ENCODE measurements around the gene USE1.

Gene USE1

DNA sequence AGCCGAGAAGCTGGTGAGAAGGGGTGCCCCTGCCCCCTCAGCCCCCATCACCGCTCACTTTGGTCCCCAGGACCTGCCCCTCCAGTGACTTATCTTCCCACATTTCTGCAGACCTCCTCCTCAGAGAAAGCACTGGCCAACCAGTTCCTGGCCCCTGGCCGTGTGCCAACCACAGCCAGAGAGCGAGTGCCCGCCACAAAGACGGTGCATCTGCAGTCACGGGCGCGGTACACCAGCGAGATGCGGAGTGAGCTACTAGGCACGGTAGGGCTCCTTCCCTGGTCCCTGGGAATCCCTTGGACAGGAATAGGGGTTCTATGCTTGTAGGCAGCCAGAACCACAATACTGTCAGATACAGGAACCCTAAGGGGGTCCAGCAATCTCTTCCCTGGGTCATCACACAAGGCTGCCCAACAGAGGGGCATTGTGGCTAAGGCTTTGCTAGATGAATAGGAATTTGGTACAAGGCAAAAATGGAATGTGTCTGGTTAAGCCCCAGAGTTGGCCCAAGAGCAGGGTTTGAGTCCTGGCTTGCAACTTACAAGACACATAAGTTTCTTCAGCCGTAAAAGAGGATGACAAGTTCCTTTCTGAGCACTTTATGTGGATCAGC lies 1.0 kb downstream of the USE1 start:
- Histone ChIP-seq H2BK15ac (replicated peaks; ENCODE audit: low read depth) (no peak overlapping the region), H3K27ac (ENCODE audit: low read depth, low read length) (no peak overlapping the region), H2BK5ac (ENCODE audit: low read length) (no peak overlapping the region), H3K79me1 (ENCODE audit: low read length) (no peaks in the 10 kb centered on the region), H3K23ac (ENCODE audit: low read length) (no peak overlapping the region), H2BK120ac (ENCODE audit: low read depth, low read length) (no peak overlapping the region), H3K4me3 (ENCODE audit: low read length) (no peak overlapping the region), H4K8ac (ENCODE audit: low read depth, low read length) (no peak overlapping the region), H3K36me3 (ENCODE audit: control insufficient read depth, insufficient read depth, low read length) (no peaks in the 10 kb centered on the region), H3K27me3 (ENCODE audit: insufficient read depth, low read length, poor library complexity) (no peaks in the 10 kb centered on the region), H3K9ac (ENCODE audit: low read length) (peak overlapping the region; percentile 7), H3K18ac (ENCODE audit: low read length) (no peak overlapping the region), H3K4ac (ENCODE audit: low read depth, low read length) (no peak overlapping the region), H4K5ac (ENCODE audit: low read length) (no peak overlapping the region), H3K4me2 (ENCODE audit: low read length) (peak overlapping the region; percentile 18), H3K4me1 (ENCODE audit: control insufficient read depth, low read depth, low read length) (peaks cover 3% of the 10 kb centered on the region), H2AK5ac (ENCODE audit: low read length) (no peak overlapping the region), H3K79me2 (ENCODE audit: control insufficient read depth, insufficient read depth, low read length) (no peaks in the 10 kb centered on the region), H3K56ac (ENCODE audit: low read length) (peak overlapping the region; percentile 58)
- WGBS (ENCODE audit: extremely low coverage, insufficient coverage, low lambda C conversion rate) = no CpG with 5 or more reads among the region's 13 CpGs
- no peak for DNase-seq

- no peaks in the 10 kb centered on the region for H3K36me3 ChIP-seq (ENCODE audit: control insufficient read depth, insufficient read depth, low read length)
- H3K56ac ChIP-seq (ENCODE audit: low read length) = no peak overlapping the region
- WGBS (ENCODE audit: extremely low coverage, insufficient coverage, low lambda C conversion rate) = no CpG with 5 or more reads among the region's 8 CpGs
- H4K8ac ChIP-seq (ENCODE audit: low read depth, low read length) = no peak overlapping the region
- no peak for DNase-seq
- no peaks in the 10 kb centered on the region for H3K27me3 ChIP-seq (ENCODE audit: insufficient read depth, low read length, poor library complexity)
- no peak overlapping the region for H3K27ac ChIP-seq (ENCODE audit: low read depth, low read length)
- no peak overlapping the region for H3K4me2 ChIP-seq (ENCODE audit: low read length)
- no peak overlapping the region for H3K9ac ChIP-seq (ENCODE audit: low read length)
- H3K4ac ChIP-seq (ENCODE audit: low read depth, low read length) = no peak overlapping the region
- H2AK5ac ChIP-seq (ENCODE audit: low read length) = no peak overlapping the region
- H3K4me1 ChIP-seq (ENCODE audit: control insufficient read depth, low read depth, low read length) = peaks cover 3% of the 10 kb centered on the region
- no peak overlapping the region for H2BK15ac ChIP-seq (replicated peaks; ENCODE audit: low read depth)
- H3K23ac ChIP-seq (ENCODE audit: low read length) = no peak overlapping the region
- no peaks in the 10 kb centered on the region for H3K79me1 ChIP-seq (ENCODE audit: low read length)
- H3K79me2 ChIP-seq (ENCODE audit: control insufficient read depth, insufficient read depth, low read length) = no peaks in the 10 kb centered on the region
- H3K4me3 ChIP-seq (ENCODE audit: low read length) = no peak overlapping the region
- no peak overlapping the region for H2BK5ac ChIP-seq (ENCODE audit: low read length)
- no peak overlapping the region for H4K5ac ChIP-seq (ENCODE audit: low read length)
- no peak overlapping the region for H3K18ac ChIP-seq (ENCODE audit: low read length)
- H2BK120ac ChIP-seq (ENCODE audit: low read depth, low read length) = no peak overlapping the region
These were observed 4.1 kb downstream of the USE1 start for GRCh38 chr19:17219286-17219685.

DNA sequence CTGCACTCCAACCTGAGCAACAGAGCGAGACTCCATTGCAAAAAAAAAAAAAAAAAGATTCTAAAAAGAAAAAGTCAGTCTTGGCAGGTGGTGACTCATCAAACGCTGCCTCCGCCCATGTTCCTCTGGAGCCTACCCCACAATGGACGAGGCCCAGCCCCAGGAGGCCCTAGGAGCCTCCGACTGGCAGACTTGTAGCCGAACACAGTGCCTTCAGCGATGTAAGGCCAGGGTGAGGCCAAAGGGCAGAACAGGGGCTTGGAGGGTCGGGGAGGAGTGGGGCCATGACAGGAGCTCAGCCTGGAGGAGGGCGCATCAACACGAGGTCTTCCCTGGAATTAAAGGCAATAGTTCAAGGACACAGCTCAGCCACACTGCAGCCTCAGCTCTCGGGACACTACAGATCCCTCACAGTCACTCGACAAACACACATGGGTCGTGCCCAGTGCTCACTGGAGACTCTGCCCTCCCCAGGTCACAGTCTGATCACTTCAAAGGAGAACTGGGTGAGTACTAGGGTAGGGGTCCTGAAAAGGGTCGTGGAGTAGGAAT lies 5.1 kb downstream of the USE1 start:
- no peak overlapping the region for H3K4ac ChIP-seq (ENCODE audit: low read depth, low read length)
- no peaks in the 10 kb centered on the region for H3K4me1 ChIP-seq (ENCODE audit: control insufficient read depth, low read depth, low read length)
- no peak overlapping the region for H2BK5ac ChIP-seq (ENCODE audit: low read length)
- H3K79me2 ChIP-seq (ENCODE audit: control insufficient read depth, insufficient read depth, low read length) = no peaks in the 10 kb centered on the region
- no peak overlapping the region for H4K5ac ChIP-seq (ENCODE audit: low read length)
- no peak overlapping the region for H3K56ac ChIP-seq (ENCODE audit: low read length)
- H3K36me3 ChIP-seq (ENCODE audit: control insufficient read depth, insufficient read depth, low read length) = no peaks in the 10 kb centered on the region
- no peak overlapping the region for H3K23ac ChIP-seq (ENCODE audit: low read length)
- H3K27ac ChIP-seq (ENCODE audit: low read depth, low read length) = no peak overlapping the region
- H2AK5ac ChIP-seq (ENCODE audit: low read length) = no peak overlapping the region
- no peak overlapping the region for H3K18ac ChIP-seq (ENCODE audit: low read length)
- no peak overlapping the region for H3K9ac ChIP-seq (ENCODE audit: low read length)
- no CpG with 5 or more reads among the region's 14 CpGs for WGBS (ENCODE audit: extremely low coverage, insufficient coverage, low lambda C conversion rate)
- no peak overlapping the region for H3K4me2 ChIP-seq (ENCODE audit: low read length)
- no peak for DNase-seq
- H3K79me1 ChIP-seq (ENCODE audit: low read length) = no peaks in the 10 kb centered on the region
- H3K4me3 ChIP-seq (ENCODE audit: low read length) = no peak overlapping the region
- no peak overlapping the region for H2BK120ac ChIP-seq (ENCODE audit: low read depth, low read length)
- H4K8ac ChIP-seq (ENCODE audit: low read depth, low read length) = no peak overlapping the region
- no peak overlapping the region for H2BK15ac ChIP-seq (replicated peaks; ENCODE audit: low read depth)
- no peaks in the 10 kb centered on the region for H3K27me3 ChIP-seq (ENCODE audit: insufficient read depth, low read length, poor library complexity)

DNA sequence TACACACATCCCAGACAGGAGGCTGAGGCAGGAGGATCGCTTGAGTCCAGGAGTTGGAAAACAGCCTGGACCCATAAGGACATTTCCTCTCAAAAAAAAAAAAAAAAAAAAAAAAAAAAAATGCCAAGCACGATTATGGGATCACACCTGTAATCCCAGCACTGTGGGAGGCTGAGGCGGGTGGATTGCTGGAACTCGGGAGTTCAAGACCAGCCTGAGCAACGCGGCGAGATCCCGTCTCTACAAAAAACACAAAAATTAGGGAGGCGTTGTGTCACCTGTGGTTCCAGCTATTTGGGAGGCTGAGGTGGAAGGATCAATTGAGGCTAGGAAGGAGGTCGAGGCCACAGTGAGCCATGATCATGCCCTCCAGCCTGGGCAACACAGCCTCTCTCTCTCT lies 9.9 kb downstream of the USE1 start:
- no CpG with 5 or more reads among the region's 10 CpGs for WGBS (ENCODE audit: extremely low coverage, insufficient coverage, low lambda C conversion rate)
- Histone ChIP-seq H4K8ac (ENCODE audit: low read depth, low read length) (no peak overlapping the region), H3K4me1 (ENCODE audit: control insufficient read depth, low read depth, low read length) (no peaks in the 10 kb centered on the region), H3K36me3 (ENCODE audit: control insufficient read depth, insufficient read depth, low read length) (peaks cover 3% of the 10 kb centered on the region), H3K4me3 (ENCODE audit: low read length) (no peak overlapping the region), H3K4me2 (ENCODE audit: low read length) (no peak overlapping the region), H4K5ac (ENCODE audit: low read length) (no peak overlapping the region), H3K23ac (ENCODE audit: low read length) (no peak overlapping the region), H3K79me1 (ENCODE audit: low read length) (no peaks in the 10 kb centered on the region), H2BK120ac (ENCODE audit: low read depth, low read length) (no peak overlapping the region), H3K9ac (ENCODE audit: low read length) (no peak overlapping the region), H2BK5ac (ENCODE audit: low read length) (no peak overlapping the region), H2AK5ac (ENCODE audit: low read length) (no peak overlapping the region), H3K79me2 (ENCODE audit: control insufficient read depth, insufficient read depth, low read length) (no peaks in the 10 kb centered on the region), H3K27ac (ENCODE audit: low read depth, low read length) (no peak overlapping the region), H2BK15ac (replicated peaks; ENCODE audit: low read depth) (no peak overlapping the region), H3K27me3 (ENCODE audit: insufficient read depth, low read length, poor library complexity) (no peaks in the 10 kb centered on the region), H3K18ac (ENCODE audit: low read length) (no peak overlapping the region), H3K56ac (ENCODE audit: low read length) (no peak overlapping the region), H3K4ac (ENCODE audit: low read depth, low read length) (no peak overlapping the region)
- DNase-seq = no peak

DNA sequence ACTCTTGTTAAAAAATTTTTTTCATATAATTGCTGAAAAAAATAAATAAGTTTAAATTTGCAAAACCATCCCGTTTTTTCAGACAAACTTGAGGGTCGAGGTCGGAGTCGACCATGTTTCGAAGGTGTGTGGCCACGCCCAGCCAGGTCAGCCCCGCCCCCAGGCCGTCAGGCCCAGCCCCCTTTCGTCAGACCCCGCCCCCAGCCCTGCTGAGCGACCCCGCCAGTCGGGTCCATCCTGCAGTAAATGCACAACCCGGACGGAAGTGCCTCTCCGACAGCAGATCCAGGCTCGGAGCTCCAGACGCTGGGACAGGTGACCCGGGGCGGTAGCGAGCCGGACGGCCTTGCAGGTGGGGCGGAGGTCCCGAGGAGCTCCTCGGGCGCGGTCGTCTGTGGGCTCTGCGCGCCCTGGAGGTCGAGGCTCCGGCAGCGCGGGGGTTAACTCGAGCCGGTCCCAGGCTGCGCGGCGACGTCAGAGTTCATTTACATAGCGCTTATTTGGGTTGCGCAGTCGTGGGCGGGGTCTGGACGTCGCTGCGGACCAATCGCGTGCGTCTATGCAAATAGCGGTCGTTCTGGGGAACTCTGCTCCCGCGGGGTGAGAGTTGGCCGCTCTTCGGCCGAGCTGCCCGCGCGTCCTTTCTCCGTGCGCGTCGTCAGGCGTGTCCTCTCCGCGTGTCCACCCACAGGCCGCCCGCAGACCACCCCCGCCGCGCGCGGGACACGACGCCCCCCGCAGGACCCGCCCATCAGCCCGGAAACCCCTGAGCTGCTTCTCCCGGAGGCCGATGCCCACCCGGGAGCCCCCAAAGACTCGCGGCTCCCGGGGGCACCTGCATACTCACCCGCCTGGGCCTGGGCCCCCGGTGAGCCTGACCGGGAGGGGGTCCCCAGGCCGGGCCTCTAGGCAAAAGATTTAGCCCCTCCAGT lies 11.1 kb downstream of the USE1 start, which contains the start of gene OCEL1:
TSS of gene OCEL1 (plus strand) at position 225 of the 932 bp plus-strand sequence. CDS start at position 247, 22 bp downstream.
- Histone ChIP-seq H4K5ac (ENCODE audit: low read length) (no peak within 1 kb of the TSS), H2AK5ac (ENCODE audit: low read length) (no peak within 1 kb of the TSS), H3K4me2 (ENCODE audit: low read length) (peak within 1 kb of the TSS; percentile 54), H3K27me3 (ENCODE audit: insufficient read depth, low read length, poor library complexity) (no peaks in the 10 kb centered on the region), H3K23ac (ENCODE audit: low read length) (no peak within 1 kb of the TSS), H3K4me1 (ENCODE audit: control insufficient read depth, low read depth, low read length) (no peaks in the 10 kb centered on the region), H3K9ac (ENCODE audit: low read length) (peak within 1 kb of the TSS; percentile 82), H2BK5ac (ENCODE audit: low read length) (peak within 1 kb of the TSS; percentile 85), H3K56ac (ENCODE audit: low read length) (peak within 1 kb of the TSS; percentile 87), H2BK120ac (ENCODE audit: low read depth, low read length) (no peak within 1 kb of the TSS), H3K27ac (ENCODE audit: low read depth, low read length) (peak within 1 kb of the TSS; percentile 92), H3K4me3 (ENCODE audit: low read length) (peak within 1 kb of the TSS; percentile 75), H3K79me1 (ENCODE audit: low read length) (no peaks in the 10 kb centered on the region), H4K8ac (ENCODE audit: low read depth, low read length) (no peak within 1 kb of the TSS), H3K18ac (ENCODE audit: low read length) (peak within 1 kb of the TSS; percentile 71), H2BK15ac (replicated peaks; ENCODE audit: low read depth) (no peak within 1 kb of the TSS), H3K4ac (ENCODE audit: low read depth, low read length) (peak within 1 kb of the TSS; percentile 89), H3K36me3 (ENCODE audit: control insufficient read depth, insufficient read depth, low read length) (peaks cover 5% of the 10 kb centered on the region), H3K79me2 (ENCODE audit: control insufficient read depth, insufficient read depth, low read length) (no peaks in the 10 kb centered on the region)
- no CpG with 5 or more reads among the region's 90 CpGs for WGBS (ENCODE audit: extremely low coverage, insufficient coverage, low lambda C conversion rate)
- DNase-seq = peak; percentile 99
